Left cardiac atrium (tissue), 4 donors: ENCODE results near the gene TNP2. TPM values are rescaled to one million over a fixed set of nuclear protein-coding genes. Genes with fewer than 3 reads are reported as not detected.

Source experiments
- ATAC-seq, 2 donors: fragments of 200-7000 bp; cut with Tn5 transposase; one replicate each; pipeline ENCODE4 v1.9.1; 2020; ENCODE audit warnings: mild to moderate bottlenecking in 2 of 2, moderate library complexity in 2 of 2
- DNase-seq: peaks from one replicate; pipeline ENCODE4 v3.0.0-alpha.2; 2020
- intact Hi-C, 2 donors: fragments of 100-400 bp; cut with DNase I; formaldehyde crosslinking; loops; one replicate each; pipeline versions ENCODE4 v1.14.1 to v1.15.1; 2022 to 2023
- total RNA-seq, 2 donors: library from RNA; stranded (reverse); fragmentation: NEBNext Ultra II Directional; extraction: Animal tissue kit (Norgen Biotek cat#: 25700); gene quantifications; one replicate each; pipeline ENCODE4 v1.2.1, GENCODE V29; 2021
- donor health status: DM: no; HTN: yes; CAD: no.
- donor health status: DM: no; HTN: yes; CAD: no; lungs with severe emphysema.
- donor health status: DM: yes; HTN: yes; CAD: no.
- donor health status: Dilated cardiomyopathy.

The TNP2 gene
- total RNA-seq, 2 donors from 2014 or later, result not detected

- DNase-seq (no peak), ATAC-seq (no peak)
- intact Hi-C loops, result loop anchor here (5.0 to 10.0 kb wide), 4 partner anchors 85 to 288 kb away; no protein-coding TSS in a partner anchor
Measured at GRCh38 chr16:11259655-11260595, 9.2 kb downstream of the TNP2 start.

DNA sequence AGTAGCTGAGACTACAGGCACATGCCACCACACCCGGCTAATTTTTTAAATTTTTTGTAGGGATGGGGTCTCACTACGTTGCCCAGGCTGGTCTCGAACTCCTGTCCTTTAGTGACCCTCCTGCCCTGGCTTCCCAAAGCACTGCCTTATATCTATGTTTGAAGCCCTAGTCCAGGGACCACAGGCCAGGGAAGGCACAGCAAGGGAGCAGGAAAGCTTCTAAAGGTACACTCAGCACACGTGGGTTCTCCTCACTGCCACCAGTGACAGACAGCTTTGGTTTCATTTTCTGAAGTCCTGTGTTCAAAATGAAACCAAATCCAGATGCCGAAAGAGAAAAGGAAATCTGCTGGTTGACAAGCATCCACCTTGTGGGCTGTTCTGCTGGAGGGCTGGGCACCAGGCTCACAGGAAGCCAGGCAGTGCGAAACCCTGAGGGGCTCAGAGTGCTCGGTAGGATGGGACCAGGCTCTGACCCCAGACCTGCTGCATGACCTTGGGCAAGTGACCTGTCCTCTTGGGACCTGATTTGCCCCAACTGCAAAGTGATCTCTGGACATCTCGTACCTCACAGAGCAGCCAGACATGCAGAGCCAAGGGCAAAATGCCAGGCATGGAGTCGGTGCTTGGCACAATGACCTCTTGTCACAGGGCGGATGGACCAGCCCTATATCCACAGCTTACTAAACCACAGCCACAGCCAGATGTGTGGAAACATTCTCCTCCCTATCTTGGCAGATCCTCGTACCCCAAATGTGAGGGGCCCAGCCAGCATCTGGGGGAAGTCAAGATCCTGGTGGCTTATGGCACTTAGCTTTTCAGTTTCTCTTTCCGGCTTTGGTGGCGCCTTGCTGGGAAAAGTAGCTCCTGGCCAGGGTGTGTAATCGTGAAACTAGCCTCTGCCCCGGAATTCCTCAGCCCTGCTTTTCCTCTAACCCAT, 10.3 kb downstream of the TNP2 start:
- DNase-seq (peak; percentile 71), ATAC-seq (no peak)
- intact Hi-C loops, result loop anchor here (5.0 to 10.0 kb wide), 4 partner anchors 84 to 287 kb away; no protein-coding TSS in a partner anchor

- peak; percentile 50 to 72 for ATAC-seq
- intact Hi-C loops, result loop anchor here (2.0 to 10.0 kb wide), 6 partner anchors 83 to 287 kb away; no protein-coding TSS in a partner anchor
- peak; percentile 79 for DNase-seq
Measured at GRCh38 chr16:11257131-11257938, 11.8 kb downstream of the TNP2 start.

GRCh38 chr16:11256661-11257130, 12.4 kb downstream of the TNP2 start:
- ATAC-seq (peak; percentile 38 to 58), DNase-seq (peak; percentile 68)
- intact Hi-C loops, result loop anchor here (2.0 to 10.0 kb wide), 6 partner anchors 82 to 286 kb away; no protein-coding TSS in a partner anchor

DNA sequence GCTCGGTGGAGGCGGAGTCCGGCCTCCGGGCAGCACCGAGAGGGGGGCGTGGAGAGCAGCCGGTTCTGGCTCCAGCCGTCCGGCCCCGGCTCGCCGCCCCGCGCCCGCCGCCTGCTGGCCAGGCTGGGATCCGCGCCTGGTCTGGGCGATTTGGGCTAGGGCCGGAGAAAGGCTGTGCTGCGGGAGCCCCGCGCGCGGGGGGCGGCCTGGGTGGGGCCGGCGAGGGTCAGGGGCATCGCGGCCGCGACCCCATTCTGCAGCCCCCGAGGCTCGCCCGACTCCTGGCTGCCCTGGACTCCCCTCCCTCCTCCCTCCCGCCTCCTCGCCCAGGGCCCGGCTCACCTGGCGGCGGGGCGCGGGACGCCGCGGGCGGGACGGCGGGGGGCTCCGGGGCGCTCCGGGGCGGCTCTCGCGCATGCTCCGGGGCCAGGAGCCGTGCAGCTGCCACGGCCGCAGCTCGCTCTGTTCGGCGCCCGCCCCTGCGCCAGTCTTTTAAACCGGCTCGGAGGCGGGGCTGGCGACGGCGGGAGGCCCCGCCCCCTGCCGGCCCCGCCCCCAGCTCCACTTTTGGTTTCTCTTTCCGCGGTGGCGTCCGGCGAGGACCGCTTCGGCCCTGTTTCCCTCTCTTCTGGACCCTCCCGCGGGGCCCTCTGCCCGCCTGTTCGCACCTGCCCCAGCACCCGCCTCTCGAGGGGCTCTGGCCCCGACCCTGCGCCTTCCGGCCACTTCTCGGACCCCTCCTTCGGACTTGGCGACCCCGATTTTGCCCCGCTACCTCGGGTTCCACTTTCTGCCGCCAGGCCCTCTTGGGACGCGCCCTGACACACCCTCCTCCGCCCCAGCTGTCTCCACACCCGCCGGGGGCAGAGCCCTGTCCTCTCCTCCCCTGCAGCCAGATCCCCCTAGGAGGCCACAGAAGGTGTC, 13.1 kb downstream of the TNP2 start, which contains the start of gene SOCS1:
Gene SOCS1, minus strand, starts transcription at position 468 of the 924 bp plus-strand sequence. CDS start 726 bp downstream, outside the sequence.
- intact Hi-C loops, result loop anchor here (2.0 to 10.0 kb wide), 6 partner anchors 81 to 285 kb away; no protein-coding TSS in a partner anchor
- DNase-seq (peak; percentile 87), ATAC-seq (peak; percentile 83 to 84)

GRCh38 chr16:11254913-11255736, 14.0 kb downstream of the TNP2 start:
- peak; percentile 1 to 5 for ATAC-seq
- peak; percentile 55 for DNase-seq
- intact Hi-C loops, result loop anchor here (5.0 to 10.0 kb wide), 4 partner anchors 80 to 283 kb away; no protein-coding TSS in a partner anchor

GRCh38 chr16:11253995-11254912, 14.9 kb downstream of the TNP2 start:
- DNase-seq, result no peak
- intact Hi-C loops, result loop anchor here (10.0 kb wide), 3 partner anchors 79 to 119 kb away; no protein-coding TSS in a partner anchor
- no peak for ATAC-seq

GRCh38 chr16:11253009-11253994, 15.8 kb downstream of the TNP2 start:
- intact Hi-C loops, result loop anchor here (10.0 kb wide), 3 partner anchors 79 to 119 kb away; no protein-coding TSS in a partner anchor
- DNase-seq (no peak), ATAC-seq (no peak)

- DNase-seq, result no peak
- no peak for ATAC-seq
- intact Hi-C loops, result loop anchor here (10.0 kb wide), 3 partner anchors 78 to 118 kb away; no protein-coding TSS in a partner anchor
Measured at GRCh38 chr16:11252482-11252931, 16.6 kb downstream of the TNP2 start.

DNA sequence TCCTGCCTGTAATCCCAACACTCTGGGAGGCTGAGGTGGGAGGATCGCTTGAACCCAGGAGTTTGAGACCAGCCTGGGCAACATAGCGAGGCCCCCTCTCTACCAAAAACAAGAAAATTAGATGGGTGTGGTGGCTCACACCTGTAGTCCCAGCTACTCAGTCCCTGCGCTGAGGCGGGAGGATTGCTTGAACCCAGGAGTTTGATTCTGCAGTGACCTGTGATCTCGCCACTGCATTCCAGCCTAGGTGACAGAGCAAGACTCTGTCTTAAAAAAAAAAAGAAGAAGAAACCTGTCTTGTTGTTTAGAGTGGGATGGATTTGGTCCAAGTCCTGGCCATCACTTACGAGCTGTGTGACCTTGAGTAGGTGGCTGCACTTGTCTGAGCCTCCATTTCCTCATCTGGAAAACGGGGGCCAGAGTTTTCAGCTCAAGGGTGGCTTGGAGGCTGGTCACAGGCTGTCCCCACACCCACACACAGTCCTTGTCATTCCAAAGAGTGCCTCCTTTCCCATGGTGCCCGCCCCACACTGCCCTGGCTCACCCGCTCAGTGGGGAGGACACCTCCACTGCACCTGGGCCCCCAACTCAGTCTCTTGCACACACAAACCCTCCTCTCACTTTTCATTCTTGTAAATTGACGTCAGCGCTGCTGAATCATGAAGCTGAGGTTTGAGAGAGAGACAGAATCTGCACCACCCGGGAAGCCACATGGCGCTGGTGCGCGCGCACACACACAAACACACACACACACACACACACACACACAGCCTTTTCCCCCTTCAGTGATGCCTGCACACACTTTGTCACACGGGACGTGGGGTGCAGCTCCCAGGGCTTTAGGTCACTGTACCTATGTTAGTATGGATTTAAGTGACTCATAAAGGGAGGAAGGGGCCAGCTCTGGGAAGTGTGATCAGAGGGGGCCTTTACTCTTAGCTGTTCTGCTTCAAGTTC, 17.3 kb downstream of the TNP2 start:
- intact Hi-C loops, result loop anchor here (10.0 kb wide), 3 partner anchors 77 to 117 kb away; no protein-coding TSS in a partner anchor

GRCh38 chr16:11250786-11251524, 18.2 kb downstream of the TNP2 start:
- no peak for DNase-seq
- no peak for ATAC-seq
- intact Hi-C loops, result loop anchor here (10.0 kb wide), 3 partner anchors 76 to 116 kb away; no protein-coding TSS in a partner anchor

More for the DNA sequence above, 17.3 kb downstream of the TNP2 start:
- no peak for DNase-seq
- no peak for ATAC-seq
